ENCODE measurements around the gene NEDD8.

The NEDD8 gene

GRCh38 chr14:24177041-24177825, 54.9 kb downstream of the NEDD8 start:
- DNase-seq, result no peak

- no peak for DNase-seq
Measured at GRCh38 chr14:24176599-24176998, 55.6 kb downstream of the NEDD8 start.

- DNase-seq, result no peak
Measured at GRCh38 chr14:24172871-24173281, 59.3 kb downstream of the NEDD8 start.

GRCh38 chr14:24172261-24172860, 59.8 kb downstream of the NEDD8 start:
- no peak for DNase-seq

- peak; percentile 67 for DNase-seq
Measured at GRCh38 chr14:24171422-24172260, 60.5 kb downstream of the NEDD8 start, which contains the start of gene REC8. TSS of gene REC8 (plus strand) at chr14:24172080. CDS start at chr14:24172553, 473 bp downstream.

- DNase-seq, result no peak
Measured at GRCh38 chr14:24167469-24168114, 64.6 kb downstream of the NEDD8 start.
